Stimulated activated CD4-positive, alpha-beta T cell treated with anti-CD3 and anti-CD28 coated beads, TNF-alpha, amount 100 ng/mL, for 1 hour (primary cell): Measurements from ENCODE around the gene DOCK3.
"Not testable (repeated sequence)": the region's sequence is repeated elsewhere in the genome, so short reads cannot be mapped to it uniquely, and the experiment has no call there.

Source experiments
- DNase-seq, 3 donors: peaks; one replicate each; pipeline ENCODE4 v3.0.0-alpha.2; 2020; ENCODE audit warnings: low read depth in 3 of 3, low spot score in 1 of 3

The DOCK3 gene

GRCh38 chr3:51083490-51083889, 408.8 kb downstream of the DOCK3 start:
- DNase-seq = no peak

- DNase-seq = not testable (repeated sequence)
Measured at GRCh38 chr3:51092141-51092540, 417.4 kb downstream of the DOCK3 start.

- not testable (repeated sequence) for DNase-seq
Measured at GRCh38 chr3:51094838-51095237, 420.1 kb downstream of the DOCK3 start.

- no peak for DNase-seq
Measured at GRCh38 chr3:51099794-51100535, 425.2 kb downstream of the DOCK3 start.

- no peak for DNase-seq
Measured at GRCh38 chr3:51100536-51100851, 425.8 kb downstream of the DOCK3 start.

- DNase-seq = no peak
Measured at GRCh38 chr3:51102396-51102795, 427.7 kb downstream of the DOCK3 start.

GRCh38 chr3:51106242-51106876, 431.6 kb downstream of the DOCK3 start:
- no peak for DNase-seq

GRCh38 chr3:51110586-51110985, 435.9 kb downstream of the DOCK3 start:
- DNase-seq = no peak

GRCh38 chr3:51122944-51123343, 448.2 kb downstream of the DOCK3 start:
- no peak for DNase-seq

- DNase-seq = no peak
Measured at GRCh38 chr3:51123531-51123930, 448.8 kb downstream of the DOCK3 start.

- not testable (repeated sequence) for DNase-seq
Measured at GRCh38 chr3:51131607-51132006, 456.9 kb downstream of the DOCK3 start.

GRCh38 chr3:51137715-51138114, 463.0 kb downstream of the DOCK3 start:
- DNase-seq = no peak

- no peak for DNase-seq
Measured at GRCh38 chr3:51139616-51140015, 464.9 kb downstream of the DOCK3 start.

- no peak for DNase-seq
Measured at GRCh38 chr3:51141573-51141972, 466.8 kb downstream of the DOCK3 start.

- no peak for DNase-seq
Measured at GRCh38 chr3:51145811-51146585, 471.3 kb downstream of the DOCK3 start.

- DNase-seq = no peak
Measured at GRCh38 chr3:51146781-51147180, 472.1 kb downstream of the DOCK3 start.

- DNase-seq = no peak
Measured at GRCh38 chr3:51156147-51156546, 481.4 kb downstream of the DOCK3 start.

GRCh38 chr3:51163051-51163450, 488.3 kb downstream of the DOCK3 start:
- no peak for DNase-seq

- DNase-seq = no peak
Measured at GRCh38 chr3:51173518-51174271, 499.0 kb downstream of the DOCK3 start.

GRCh38 chr3:51176923-51177322, 502.2 kb downstream of the DOCK3 start:
- no peak for DNase-seq

- DNase-seq = not testable (repeated sequence)
Measured at GRCh38 chr3:51186446-51186845, 511.7 kb downstream of the DOCK3 start.
